Chondrocyte (in vitro differentiated cells): ENCODE results near the gene TUBB4A. TPM values are rescaled to one million over a fixed set of nuclear protein-coding genes. Genes with fewer than 3 reads are reported as not detected.

Experiments used
- DNase-seq: peaks from one replicate; pipeline ENCODE4 v3.0.0; 2021; ENCODE audit warnings: mixed read lengths, low spot score
- H3K27ac Mint-ChIP-seq: one replicate; pipeline ENCODE4 v1.8.0; 2021; ENCODE audit warnings: mild to moderate bottlenecking, moderate library complexity, mixed read lengths; ENCODE audit not compliant: unreplicated experiment
- H3K27me3 Mint-ChIP-seq: 2 replicates; pipeline ENCODE4 v1.8.0; 2021; ENCODE audit warnings: low read depth, mixed read lengths
- H3K36me3 Mint-ChIP-seq: 2 replicates; pipeline ENCODE4 v1.8.0; 2021; ENCODE audit warnings: low read depth, mixed read lengths
- H3K4me1 Mint-ChIP-seq: 2 replicates; pipeline ENCODE4 v1.8.0; 2021; ENCODE audit warnings: low read depth, mild to moderate bottlenecking, mixed read lengths
- H3K4me3 Mint-ChIP-seq: one replicate; pipeline ENCODE4 v1.8.0; 2021; ENCODE audit warnings: mild to moderate bottlenecking, moderate library complexity, mixed read lengths; ENCODE audit not compliant: unreplicated experiment
- H3K9me3 Mint-ChIP-seq: 2 replicates; pipeline ENCODE4 v1.8.0; 2021; ENCODE audit warnings: low read depth, mixed read lengths
- CTCF ChIP-seq: fragments of 200-600 bp; sonication (generic); IDR thresholded peaks from 2 replicates; pipeline ENCODE4 v1.5.0; 2021; ENCODE audit warnings: antibody characterized with exemption, mild to moderate bottlenecking, moderate library complexity
- total RNA-seq: library from RNA; stranded (reverse); gene quantifications from 3 replicates; pipeline ENCODE4 v1.2.1, GENCODE V29; 2021

Gene TUBB4A
- total RNA-seq, 1 donor from 2014 or later, result 0.70 TPM

GRCh38 chr19:6539514-6539913 is 37.4 kb upstream of the TUBB4A start:
- H3K36me3 Mint-ChIP-seq, result peaks cover 6% of the 10 kb centered on the region
- DNase-seq, result peak; percentile 10
- H3K27me3 Mint-ChIP-seq, result peaks cover 4% of the 10 kb centered on the region
- H3K4me1 Mint-ChIP-seq, result no peaks in the 10 kb centered on the region
- no peak overlapping the region for H3K4me3 Mint-ChIP-seq
- H3K9me3 Mint-ChIP-seq, result no peaks in the 10 kb centered on the region
- no peak for TF ChIP-seq CTCF
- no peak overlapping the region for H3K27ac Mint-ChIP-seq

GRCh38 chr19:6535558-6536137 is 33.5 kb upstream of the TUBB4A start:
- Mint-ChIP-seq H3K4me1 (peaks cover 20% of the 10 kb centered on the region), H3K4me3 (no peak overlapping the region), H3K9me3 (no peaks in the 10 kb centered on the region), H3K36me3 (peaks cover 6% of the 10 kb centered on the region), H3K27me3 (peaks cover 7% of the 10 kb centered on the region), H3K27ac (no peak overlapping the region)
- DNase-seq, result no peak
- TF ChIP-seq CTCF, result no peak

- peaks cover 6% of the 10 kb centered on the region for H3K36me3 Mint-ChIP-seq
- peaks cover 30% of the 10 kb centered on the region for H3K4me1 Mint-ChIP-seq
- H3K27ac Mint-ChIP-seq, result no peak overlapping the region
- H3K4me3 Mint-ChIP-seq, result no peak overlapping the region
- H3K9me3 Mint-ChIP-seq, result no peaks in the 10 kb centered on the region
- no peak for TF ChIP-seq CTCF
- no peak for DNase-seq
- H3K27me3 Mint-ChIP-seq, result peaks cover 7% of the 10 kb centered on the region
Observed at GRCh38 chr19:6534451-6535093, 32.5 kb upstream of the TUBB4A start.

- TF ChIP-seq CTCF, result no peak
- peak overlapping the region; percentile 16 for H3K4me3 Mint-ChIP-seq
Observed at GRCh38 chr19:6533746-6534418, 31.8 kb upstream of the TUBB4A start.

GRCh38 chr19:6533000-6533328 is 30.9 kb upstream of the TUBB4A start:
- peaks cover 34% of the 10 kb centered on the region for H3K4me1 Mint-ChIP-seq
- H3K27me3 Mint-ChIP-seq, result peaks cover 7% of the 10 kb centered on the region
- no peak for DNase-seq
- TF ChIP-seq CTCF, result no peak
- no peak overlapping the region for H3K27ac Mint-ChIP-seq
- H3K36me3 Mint-ChIP-seq, result peaks cover 6% of the 10 kb centered on the region
- H3K9me3 Mint-ChIP-seq, result no peaks in the 10 kb centered on the region
- H3K4me3 Mint-ChIP-seq, result peak overlapping the region; percentile 68

More at GRCh38 chr19:6533746-6534418, 31.8 kb upstream of the TUBB4A start:
- Mint-ChIP-seq H3K36me3 (peaks cover 6% of the 10 kb centered on the region), H3K9me3 (no peaks in the 10 kb centered on the region), H3K4me1 (peaks cover 34% of the 10 kb centered on the region), H3K27ac (no peak overlapping the region), H3K27me3 (peaks cover 7% of the 10 kb centered on the region)
- no peak for DNase-seq
